ENCODE measurements around the gene PLEKHG5.

DNA sequence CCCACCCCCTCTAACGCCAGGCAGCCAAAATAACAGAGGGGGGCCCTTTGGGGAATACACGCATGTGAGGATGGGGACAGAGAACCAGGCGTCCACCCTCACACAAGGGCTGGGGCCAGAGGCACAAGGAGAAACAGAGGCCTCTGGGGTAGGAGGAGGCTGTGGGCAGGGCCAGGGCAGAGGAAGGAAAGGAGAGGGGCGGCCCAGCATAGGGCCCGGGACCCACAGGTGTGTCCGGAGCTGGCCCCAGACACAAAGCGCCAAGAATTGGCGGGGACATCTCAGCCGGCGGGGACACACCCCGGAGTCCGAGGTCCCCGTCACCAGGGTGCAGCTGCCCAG lies 6.7 kb downstream of the PLEKHG5 start:
- TF ChIP-seq, protein P1, sequence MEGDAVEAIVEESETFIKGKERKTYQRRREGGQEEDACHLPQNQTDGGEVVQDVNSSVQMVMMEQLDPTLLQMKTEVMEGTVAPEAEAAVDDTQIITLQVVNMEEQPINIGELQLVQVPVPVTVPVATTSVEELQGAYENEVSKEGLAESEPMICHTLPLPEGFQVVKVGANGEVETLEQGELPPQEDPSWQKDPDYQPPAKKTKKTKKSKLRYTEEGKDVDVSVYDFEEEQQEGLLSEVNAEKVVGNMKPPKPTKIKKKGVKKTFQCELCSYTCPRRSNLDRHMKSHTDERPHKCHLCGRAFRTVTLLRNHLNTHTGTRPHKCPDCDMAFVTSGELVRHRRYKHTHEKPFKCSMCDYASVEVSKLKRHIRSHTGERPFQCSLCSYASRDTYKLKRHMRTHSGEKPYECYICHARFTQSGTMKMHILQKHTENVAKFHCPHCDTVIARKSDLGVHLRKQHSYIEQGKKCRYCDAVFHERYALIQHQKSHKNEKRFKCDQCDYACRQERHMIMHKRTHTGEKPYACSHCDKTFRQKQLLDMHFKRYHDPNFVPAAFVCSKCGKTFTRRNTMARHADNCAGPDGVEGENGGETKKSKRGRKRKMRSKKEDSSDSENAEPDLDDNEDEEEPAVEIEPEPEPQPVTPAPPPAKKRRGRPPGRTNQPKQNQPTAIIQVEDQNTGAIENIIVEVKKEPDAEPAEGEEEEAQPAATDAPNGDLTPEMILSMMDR (IDR thresholded peaks at IDR 0.05), result no peak
- no peak for TF ChIP-seq POLR2A (IDR thresholded peaks at IDR 0.05)

Measured in esophagus squamous epithelium (tissue), 4 donors.